Nucleus accumbens (tissue), 56 donors: ENCODE results near the gene RDH11.

Experiments used
- DNase-seq, 56 donors: peaks; one replicate each; lab custom pipeline; 2025; lab: John Stamatoyannopoulos, UW

The RDH11 gene

DNA sequence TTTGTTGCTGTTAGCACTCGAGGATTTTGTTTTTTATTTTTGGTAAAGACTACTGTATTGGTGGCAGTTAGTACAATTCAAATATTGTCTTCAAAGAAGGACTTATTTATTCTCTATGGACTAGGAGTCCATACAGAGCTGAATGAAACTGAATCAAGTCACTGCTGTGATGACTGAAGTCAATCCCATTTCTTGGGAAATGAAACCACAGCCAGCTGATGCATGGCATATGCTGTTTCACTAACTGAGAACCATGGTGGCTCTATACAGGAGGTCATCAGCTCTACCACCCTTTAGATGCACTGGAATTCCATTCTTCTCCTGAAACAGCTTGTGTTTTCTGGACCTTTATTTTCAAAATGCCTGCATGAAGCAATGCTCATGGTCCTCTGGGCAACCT, 43.4 kb downstream of the RDH11 start:
- no peak for DNase-seq

- DNase-seq = no peak
Measured at GRCh38 chr14:67650694-67651093, 44.9 kb downstream of the RDH11 start.

GRCh38 chr14:67650151-67650550, 45.4 kb downstream of the RDH11 start:
- peak in 13 of 56 donors; percentile 3 to 53 (median 10) for DNase-seq

DNA sequence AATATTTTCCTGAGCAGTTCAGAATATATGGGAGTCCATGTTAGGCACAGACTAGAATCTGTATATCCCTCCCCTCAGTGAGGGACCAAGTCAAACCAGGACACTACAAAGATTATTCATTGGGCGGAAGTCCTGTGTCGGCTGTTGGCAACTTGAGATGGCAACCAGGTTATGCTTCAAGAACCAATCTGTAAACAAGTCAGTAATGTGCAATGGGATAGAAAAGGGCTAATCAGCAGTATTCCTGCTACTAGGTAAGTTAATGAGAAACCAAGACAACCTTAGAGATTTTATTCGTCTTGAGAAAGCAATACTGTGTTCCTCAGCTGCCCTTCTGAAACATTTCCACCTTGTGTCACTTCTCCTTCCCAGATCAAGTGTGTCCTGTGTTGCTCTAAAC, 49.4 kb downstream of the RDH11 start:
- no peak for DNase-seq

GRCh38 chr14:67645414-67645813, 50.1 kb downstream of the RDH11 start:
- no peak for DNase-seq

DNA sequence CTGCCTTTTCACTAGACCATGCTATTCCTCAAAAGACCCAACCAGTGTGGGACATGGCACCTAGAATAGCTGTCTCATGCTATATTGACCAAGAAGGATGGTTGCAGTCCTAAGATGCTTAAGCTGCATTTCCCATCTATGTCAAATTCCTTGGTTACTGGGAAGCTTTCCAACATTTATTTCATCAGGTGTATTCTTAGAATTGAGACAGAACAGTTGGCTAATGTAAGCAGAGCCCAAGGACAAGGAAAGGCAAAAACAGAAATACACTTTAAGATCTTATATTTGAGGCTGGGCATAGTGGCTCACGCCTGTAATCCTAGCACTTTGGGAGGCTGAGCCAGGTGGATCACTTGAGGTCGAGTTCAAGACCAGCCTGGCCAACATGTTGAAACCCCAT, 51.1 kb downstream of the RDH11 start:
- no peak for DNase-seq

GRCh38 chr14:67643713-67644112, 51.9 kb downstream of the RDH11 start:
- no peak for DNase-seq

GRCh38 chr14:67641902-67642749, 53.4 kb downstream of the RDH11 start:
- no peak for DNase-seq

DNA sequence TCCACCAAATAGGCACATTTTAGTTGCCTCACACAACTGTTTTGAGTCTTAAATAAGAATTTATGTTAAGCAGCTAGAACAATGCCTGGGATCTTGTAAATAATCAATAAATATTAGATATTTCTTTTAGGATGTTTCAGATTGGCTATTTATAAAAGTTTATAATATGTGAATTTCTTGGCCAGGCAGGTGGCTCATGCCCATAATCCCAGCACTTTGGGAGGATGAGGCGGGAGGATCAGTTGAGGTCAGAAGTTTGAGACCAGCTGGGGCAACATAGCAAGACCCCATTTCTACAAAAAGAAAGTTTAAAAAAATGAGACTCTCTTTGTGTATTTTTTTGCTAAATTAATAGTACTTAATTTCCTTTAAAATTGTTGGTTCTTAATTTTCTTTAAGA, 54.1 kb downstream of the RDH11 start:
- DNase-seq = no peak

DNA sequence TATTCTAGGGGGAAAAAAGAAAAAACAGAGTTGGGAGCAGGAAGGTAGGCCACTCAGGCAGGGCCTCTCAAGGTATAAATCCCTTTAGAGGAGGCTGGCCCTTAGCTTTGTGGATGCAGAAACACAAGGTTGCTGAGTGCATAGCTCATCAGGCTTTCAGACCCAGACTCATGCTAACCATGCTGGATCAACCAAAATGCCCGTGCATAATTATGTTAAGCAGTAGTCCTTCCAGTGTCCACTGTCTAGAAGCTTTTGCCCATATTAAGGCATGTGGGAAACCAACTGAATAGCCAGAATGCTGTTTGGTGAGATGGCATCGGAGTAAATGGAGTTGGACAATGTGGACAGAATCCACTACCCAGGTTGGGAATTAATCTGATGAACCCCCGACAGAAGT, 56.9 kb downstream of the RDH11 start:
- no peak for DNase-seq

- DNase-seq = no peak
Measured at GRCh38 chr14:67636361-67636919, 59.1 kb downstream of the RDH11 start.

- no peak for DNase-seq
Measured at GRCh38 chr14:67633451-67634147, 62.0 kb downstream of the RDH11 start.

- DNase-seq = no peak
Measured at GRCh38 chr14:67630938-67631337, 64.6 kb downstream of the RDH11 start.

- no peak for DNase-seq
Measured at GRCh38 chr14:67630186-67630585, 65.4 kb downstream of the RDH11 start.

- DNase-seq = no peak
Measured at GRCh38 chr14:67627519-67627918, 68.0 kb downstream of the RDH11 start.
